Stimulated activated CD4-positive, alpha-beta T cell treated with anti-CD3 and anti-CD28 coated beads, TNF-alpha, amount 100 ng/mL, for 48 hours (primary cell): ENCODE measurements around the gene CDK4.

ENCODE experiments used
- DNase-seq, 3 donors: peaks; one replicate each; pipeline ENCODE4 v3.0.0-alpha.2; 2020; ENCODE audit warnings: low read depth in 3 of 3

Gene CDK4

DNA sequence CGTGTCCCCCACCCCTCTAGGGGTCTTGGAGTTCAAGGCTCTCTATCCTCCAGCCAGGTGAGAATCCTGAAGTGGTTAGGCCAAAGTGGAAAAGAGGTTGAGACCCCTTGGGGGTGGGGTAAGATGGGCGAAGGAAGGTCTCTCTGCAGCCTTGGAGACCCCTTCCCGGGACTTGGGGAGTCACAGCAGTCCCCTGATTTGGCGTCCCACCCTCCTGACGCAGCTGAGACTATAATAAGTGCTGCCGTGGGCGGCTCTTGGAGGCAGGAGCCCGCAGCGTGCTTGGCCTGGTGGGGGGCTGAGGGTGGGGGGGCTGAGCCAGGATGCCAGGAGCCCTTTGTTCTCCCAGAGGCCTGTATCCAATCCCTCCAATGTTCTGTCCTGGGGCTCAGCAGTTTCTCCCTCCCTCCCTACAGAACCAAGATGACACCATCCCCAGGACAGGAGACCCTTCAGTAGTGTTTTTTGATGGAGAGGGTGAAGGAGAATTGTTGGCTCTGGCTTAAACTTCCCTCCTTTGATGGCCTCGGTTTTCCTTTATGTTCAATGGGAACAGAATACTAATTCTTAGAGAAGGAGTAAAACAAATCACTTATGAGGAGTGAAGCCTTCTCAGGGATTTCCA lies 12.1 kb downstream of the CDK4 start:
- no peak for DNase-seq

DNA sequence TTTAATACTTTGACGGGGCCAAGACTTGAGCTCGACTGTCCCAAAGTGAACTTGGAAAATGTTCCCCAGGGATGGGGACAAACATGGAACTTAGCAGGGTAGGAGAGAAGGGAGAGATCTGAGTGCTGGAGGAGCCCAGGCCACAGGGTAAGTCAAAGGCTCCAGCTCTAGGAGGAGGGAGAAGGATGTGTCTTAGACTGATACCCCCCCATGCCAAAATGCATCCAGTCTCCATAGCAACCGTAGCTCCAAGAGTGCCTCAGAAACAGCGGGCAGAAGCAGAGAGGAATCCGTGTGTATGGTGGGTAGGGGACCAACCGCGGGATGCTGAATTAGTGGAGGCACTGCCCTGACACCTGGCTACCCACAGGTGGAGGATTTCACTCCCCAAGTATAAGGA lies 12.7 kb downstream of the CDK4 start:
- no peak for DNase-seq

DNA sequence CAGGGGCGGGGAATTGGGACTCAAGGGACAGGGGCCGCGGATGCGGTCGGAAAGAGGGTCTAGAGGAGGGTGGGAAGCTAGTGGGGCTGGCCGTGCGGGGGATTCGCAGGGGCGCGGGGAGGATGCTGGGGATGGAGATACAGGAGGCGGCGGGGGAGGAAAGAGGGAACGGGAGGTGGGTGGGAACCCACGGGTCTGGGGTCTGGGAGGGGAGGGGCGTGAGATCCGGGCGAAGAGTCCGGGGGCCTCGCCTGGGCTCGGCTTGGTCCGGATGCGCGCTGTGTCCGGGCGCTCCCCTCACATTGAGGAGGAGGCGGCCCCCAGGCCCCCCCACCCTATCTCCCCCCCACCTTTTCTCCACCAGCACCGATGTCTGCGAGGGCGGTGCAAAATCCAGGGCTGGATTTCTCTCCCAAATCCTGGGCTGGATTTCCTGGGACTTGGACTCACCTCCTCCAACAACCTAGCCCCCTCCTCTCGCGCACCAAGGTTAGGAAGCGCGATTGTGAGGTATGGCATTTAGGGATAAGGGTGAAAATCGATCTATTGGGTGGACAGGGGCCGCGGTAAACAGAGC lies 13.4 kb downstream of the CDK4 start, which contains the start of gene AGAP2:
TSS of gene AGAP2 (minus strand) at position 82 of the 577 bp plus-strand sequence. CDS start 496 bp downstream, outside the sequence.
- no peak for DNase-seq

DNA sequence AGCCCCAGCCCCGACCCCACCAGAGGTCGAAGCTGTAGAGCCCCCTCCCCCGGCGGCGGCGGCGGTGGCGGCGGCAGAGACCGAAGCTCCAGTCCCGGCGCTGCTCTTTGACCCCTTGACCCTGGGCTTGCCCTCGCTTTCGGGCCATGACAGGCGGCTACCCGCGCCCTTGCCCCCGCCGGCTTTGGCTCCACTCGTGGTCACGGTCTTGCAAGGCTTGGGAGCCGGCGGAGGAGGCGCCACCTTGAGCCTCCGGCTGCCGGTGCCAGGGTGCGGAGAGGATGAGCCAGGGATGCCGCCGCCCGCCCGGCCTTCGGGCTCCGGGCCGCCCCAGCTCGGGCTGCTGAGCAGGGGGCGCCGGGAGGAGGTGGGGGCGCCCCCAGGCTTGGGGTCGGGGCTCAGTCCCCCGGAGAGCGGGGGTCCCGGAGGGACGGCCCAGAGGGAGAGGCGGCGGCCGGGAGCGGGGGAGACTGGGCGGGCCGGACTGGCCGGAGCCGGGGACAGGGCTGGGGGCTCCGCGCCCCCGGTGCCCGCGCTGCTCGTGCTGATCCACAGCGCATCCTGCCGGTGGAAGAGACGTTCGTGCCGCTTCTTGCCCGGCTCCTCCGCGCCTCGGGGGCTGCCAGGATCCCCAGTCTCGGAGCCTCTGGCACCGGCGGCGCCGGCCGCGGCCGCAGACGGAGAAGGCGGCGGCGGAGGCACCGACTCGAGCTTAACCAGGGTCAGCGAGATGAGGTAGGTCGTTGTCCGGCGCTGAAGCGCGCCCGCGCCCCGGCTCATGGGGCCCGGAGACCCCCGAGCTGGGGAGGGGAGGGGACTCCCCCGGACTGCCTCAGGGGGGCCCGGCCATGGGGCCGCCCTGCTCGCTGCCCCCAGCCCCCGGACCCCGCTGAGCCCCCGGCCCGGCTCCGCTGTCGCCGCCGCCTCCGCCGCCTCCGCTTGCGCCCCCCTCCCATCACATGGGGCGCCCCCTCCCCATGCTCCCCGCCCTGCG lies 14.3 kb downstream of the CDK4 start:
- no peak for DNase-seq

DNA sequence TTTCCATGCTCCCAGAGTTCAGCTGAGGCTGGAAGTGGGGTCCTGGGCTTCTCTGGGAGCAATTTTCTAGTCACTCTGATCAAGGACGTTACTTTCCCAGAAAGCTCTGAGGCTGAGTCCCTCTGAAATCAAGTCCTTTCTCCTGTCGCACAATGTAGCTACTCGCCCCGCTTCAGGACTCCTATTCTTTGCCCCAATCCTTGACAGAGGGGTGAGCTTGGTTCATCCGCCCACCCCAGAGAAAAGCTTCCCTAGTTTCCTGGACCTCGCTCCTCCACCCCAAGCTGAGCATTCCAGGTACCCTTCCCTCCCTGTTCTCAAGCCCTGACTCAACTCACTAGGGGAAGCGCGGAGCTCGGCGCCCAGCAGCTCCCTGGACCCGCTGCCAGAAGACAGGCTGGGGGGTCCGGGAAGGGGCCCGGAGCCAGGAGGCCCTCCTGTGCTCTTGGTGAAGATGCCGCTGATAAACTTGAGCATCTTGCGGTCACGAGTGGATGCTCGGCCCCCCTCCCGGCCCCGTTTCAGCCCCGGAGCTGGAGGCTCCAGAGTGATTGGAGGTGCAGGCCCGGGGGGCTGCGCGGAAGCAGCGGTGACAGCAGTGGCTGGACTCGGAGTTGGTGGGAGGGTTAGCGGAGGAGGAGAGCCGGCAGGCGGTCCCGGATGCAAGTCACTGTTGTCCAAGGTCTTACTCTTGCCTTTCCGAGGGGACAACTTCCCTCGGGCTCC lies 15.2 kb downstream of the CDK4 start:
- no peak for DNase-seq

DNA sequence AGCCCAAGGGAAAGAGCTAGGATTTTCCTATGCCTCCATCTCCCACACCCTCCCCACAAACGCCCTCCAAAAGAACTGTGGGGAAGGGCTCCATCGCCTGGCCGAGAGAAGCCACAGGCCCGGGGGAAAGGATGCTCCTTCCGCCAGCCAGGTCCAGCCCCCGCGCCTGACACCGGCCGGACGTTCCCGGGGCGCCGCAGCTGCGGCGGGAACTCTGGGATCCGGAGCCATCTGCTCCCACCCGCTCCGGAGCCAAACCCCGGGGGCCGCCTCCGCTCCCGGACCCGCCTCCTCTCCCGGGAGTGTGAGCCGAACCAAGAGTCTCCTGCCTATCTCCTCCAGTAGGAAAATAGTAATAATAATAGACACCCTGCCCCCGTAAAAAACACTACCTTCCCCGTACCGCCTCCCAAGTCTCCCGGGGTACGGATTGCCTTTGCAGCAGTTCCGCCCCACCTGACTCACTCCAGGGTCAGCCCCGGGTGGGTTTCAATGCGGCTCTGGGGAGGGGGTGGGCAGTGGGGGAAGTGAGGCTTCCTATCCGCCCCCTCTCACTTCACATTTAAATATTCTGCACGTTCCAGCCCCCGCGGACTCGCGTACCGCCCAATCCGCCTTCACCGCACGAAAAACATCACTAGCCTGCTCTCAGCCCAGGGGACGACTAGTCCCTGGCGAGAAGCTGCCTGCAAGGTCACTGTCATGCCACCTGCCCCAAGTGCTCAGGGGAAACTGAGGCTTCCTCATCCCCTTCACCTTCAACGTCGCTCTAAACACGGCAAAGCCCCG lies 16.0 kb downstream of the CDK4 start:
- no peak for DNase-seq

DNA sequence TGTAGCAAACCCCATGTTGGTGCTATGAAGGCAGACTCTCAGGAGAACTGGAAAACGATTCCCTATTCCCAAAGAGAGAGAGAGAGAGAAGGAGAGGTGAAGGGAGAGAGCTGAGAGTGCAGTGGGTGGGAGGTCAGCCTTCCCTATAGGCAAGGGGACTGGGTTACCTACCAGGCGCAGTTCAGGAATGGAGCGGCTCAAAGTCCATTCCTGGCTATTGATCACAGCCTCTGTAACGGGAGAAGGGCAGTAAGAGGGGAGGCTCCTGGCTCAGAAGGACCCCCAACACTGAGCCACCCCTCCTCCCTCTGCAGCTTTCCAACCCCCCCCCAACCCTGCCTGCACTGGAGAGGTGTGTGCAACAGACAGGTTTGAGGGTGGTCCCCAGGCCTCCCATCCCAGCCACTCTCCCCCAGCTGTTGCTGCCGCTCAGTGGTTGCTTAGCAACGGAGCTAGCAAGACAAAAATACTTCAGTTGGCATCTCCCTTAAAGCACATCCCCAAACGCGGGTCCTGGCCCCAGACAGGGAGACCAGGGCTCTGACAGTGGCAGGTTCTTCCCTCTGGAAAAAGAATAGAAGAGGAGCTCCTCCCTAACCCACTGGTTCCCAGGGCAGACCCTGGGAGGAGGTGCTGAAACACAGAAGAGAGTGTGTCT lies 16.8 kb downstream of the CDK4 start:
- DNase-seq, result no peak

DNA sequence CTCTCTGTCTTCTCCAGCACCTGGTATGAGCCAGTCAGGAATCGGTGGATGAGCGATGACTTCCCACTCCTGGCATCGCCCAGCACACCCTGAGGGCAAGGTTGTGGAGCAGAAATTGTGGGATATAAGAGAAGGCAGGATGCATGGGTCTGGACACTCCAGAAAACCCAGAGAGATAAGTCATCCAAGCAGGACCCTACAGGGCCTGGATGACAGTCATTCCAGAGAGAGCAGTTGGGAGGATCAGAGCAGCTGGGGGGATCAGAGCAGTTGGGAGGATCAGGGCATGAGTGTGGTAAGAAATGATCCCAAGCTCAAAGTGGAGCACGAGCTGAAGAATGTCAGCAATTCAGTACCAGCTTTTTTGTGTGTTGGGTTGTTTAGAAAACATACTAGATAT lies 17.5 kb downstream of the CDK4 start:
- DNase-seq, result no peak

DNA sequence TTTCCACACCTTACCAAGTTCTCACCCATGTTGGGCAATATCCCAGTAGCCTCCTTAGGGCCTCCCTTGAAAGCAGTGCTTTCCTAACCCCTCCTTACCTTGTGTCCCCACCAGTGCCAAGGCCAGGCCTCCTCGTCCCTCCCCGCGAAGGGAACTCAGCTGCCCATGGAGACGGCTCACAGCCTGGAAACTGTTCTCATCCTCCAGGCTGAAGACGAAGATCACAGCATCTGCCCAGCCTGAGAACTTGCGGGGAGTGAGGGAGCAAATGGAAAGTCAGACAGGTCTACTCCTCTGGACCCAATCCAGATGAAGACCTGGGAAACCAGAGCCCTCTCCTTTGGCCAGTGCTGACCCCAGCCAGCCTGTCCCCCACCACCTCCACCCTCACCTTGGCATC lies 18.2 kb downstream of the CDK4 start:
- no peak for DNase-seq

DNA sequence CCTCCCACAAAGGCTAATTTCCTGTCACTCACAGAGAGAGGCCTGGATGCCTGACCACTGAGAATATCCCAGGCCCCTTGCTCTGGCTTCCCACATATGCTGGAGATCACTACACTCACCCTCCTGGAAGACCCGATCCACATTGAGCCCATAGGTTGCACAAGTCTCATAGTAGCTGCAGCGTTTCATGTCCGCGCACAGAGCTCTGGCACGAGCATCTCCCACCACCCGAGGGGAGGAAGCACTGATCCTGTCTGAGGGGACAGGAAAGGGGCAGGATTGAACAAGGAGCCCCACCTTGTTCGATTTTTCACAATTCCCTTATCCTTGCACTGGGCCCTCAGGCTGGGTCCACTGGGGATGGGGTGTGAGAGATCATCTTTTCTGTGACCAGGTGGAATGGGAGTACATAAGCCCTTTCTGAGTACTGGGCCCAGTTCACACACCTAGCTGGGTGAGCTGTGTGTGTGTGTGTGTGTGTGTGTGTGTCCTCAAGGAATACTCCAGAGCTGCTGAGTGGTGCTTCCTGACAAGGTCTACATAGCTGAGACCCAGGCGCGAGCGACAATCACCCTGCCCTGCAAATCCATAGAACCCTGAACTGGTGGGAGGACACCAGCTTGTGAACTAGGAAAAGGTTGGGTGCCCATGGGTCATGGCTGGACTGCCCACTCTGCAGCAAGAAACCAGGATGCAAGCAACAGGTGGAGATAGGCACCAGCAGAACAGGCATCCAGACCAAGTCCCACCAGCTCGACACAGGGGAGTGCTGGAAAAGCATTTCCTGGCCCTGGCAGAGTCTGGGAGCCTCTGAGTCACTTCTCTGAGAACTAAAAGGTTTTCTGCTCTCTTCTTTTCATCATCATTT lies 19.1 kb downstream of the CDK4 start:
- DNase-seq, result no peak

DNA sequence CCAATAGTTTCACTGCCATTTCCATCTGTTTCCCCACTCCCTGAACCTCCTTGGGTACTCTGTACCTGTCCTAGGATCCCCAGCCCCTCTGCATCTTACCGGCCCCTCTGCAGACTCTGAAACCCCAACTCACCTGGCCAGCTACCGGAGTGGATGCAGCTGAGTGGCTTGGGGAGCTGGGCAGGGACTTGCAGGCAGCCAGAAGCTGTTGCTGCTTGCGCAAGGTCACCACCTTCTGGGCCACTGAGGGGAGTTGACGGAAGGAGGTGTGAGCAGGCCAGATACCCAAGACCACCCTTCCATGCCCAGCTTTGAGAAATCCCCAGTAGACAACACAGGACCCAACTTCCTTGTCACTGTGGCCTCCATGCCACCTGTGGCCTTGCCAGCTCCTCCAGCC lies 19.8 kb downstream of the CDK4 start:
- no peak for DNase-seq

DNA sequence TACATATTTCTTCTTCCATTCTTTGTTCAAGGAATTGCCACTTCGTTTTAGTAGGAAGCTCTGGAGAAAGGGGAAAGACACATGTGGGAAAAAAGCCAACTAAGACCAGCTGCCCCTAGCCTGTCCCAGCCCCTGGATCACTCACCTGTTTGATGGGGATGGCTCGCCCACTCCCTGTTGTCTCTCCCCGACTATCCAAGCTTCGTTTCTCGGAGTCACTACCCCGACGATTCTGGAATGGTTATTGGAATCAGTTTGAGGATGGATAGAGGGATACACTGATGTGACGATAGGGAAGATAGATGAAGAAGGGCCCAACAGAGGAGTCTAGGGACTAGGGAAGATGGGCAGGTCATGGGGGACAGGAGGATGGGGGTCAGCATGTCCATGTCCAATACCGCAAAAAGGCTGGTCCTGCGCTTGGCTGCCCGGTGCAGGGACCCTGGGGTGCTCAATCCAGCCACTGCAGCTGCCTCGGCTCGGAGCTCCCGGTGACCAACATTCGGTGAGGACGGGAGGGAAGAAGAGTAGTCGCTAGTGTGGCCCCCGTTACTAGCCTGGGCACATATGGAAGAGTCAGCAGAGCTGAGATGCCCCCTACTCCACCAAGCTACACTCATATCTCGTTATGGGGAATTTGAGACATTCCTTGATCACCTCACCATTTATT lies 20.6 kb downstream of the CDK4 start:
- no peak for DNase-seq

DNA sequence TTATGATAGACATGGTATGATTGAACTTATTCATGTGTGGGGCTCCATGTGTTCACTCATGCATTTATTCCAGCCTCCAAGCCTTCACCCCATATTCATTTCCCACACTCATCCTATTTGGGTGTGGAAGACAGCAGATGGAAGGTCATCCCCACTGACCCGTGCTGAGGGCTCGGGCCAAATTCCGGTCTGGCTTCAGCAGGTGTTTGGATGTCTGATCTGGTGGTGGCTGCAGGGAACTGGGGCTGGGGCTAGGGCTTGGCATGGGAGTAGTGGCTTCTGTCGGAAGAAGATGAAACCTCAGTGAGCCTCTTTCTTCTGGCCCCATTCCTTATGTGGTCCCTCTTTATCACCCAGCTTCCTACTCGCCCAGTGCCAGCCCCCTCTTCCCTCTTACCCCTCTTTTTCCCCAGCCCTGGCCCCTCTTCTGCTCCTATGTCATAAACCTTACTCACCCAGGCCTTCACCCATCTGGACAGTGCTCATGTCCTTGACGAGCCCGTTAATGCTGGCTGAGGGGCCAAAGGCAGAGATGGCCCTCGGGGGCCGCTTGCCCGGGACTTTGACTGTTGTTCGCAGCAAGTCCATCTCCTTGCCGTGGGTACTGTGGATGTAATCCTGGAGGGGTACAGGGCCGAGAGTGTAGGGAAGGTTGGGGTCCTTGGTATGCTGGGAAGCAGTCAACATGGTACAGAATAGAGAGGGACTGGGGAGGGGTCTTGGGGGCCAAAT lies 21.6 kb downstream of the CDK4 start:
- DNase-seq, result no peak

DNA sequence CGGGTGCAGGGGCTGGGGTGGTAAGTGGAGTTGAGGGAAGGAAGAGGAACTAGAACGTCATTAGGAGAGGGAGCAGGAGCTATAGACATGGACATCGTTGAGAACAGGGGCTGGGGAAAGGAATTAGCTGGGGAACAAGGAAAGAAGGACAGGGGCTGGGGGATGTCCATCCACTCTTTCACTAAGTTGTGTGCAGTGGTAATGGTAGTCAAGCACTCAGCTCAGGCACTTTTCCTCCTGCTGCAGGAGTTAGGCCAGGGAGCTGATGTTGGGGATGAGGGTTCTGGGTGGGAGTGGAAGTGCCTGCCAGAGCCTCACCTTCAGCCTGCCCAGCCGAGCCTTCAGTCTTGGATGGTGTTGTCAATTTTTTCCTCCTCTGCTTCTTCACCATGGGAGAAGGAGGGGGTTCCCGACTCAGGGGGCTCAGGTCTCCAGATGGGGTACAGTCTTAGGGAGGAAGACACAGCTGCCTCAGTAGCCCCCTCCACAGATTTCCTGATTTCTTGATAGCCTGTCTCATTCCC lies 22.7 kb downstream of the CDK4 start:
- no peak for DNase-seq

DNA sequence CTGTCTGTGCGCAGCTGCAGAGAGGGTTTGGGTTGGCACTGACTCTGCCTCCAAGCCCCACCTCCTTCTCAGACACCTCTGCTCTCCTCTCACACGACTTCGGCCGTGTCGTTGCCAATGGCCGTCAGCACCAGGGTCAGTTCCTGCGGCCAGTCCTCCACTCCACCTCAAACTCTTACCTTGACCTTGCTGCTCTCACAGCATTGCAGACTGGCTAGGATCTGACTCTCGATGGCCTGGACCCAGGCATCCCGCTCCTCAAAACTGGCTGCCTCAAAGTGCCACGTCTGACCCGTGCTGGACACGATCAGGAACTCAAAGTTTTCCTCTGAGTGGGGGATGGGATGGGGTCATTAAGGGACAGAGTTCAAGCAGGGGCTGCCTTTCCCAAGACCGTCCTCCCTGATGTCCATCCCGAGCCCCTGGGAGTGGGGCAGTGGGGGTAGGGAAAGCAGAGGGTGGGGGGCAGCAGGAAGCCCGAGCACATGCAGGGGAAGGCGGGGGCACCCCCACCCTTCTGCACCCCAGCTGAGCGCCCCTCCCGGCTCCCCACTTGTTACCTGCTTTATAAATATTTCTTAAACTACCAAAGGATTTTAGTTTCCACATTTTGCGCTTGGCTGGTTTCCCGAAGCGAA lies 24.2 kb downstream of the CDK4 start:
- DNase-seq, result no peak

DNA sequence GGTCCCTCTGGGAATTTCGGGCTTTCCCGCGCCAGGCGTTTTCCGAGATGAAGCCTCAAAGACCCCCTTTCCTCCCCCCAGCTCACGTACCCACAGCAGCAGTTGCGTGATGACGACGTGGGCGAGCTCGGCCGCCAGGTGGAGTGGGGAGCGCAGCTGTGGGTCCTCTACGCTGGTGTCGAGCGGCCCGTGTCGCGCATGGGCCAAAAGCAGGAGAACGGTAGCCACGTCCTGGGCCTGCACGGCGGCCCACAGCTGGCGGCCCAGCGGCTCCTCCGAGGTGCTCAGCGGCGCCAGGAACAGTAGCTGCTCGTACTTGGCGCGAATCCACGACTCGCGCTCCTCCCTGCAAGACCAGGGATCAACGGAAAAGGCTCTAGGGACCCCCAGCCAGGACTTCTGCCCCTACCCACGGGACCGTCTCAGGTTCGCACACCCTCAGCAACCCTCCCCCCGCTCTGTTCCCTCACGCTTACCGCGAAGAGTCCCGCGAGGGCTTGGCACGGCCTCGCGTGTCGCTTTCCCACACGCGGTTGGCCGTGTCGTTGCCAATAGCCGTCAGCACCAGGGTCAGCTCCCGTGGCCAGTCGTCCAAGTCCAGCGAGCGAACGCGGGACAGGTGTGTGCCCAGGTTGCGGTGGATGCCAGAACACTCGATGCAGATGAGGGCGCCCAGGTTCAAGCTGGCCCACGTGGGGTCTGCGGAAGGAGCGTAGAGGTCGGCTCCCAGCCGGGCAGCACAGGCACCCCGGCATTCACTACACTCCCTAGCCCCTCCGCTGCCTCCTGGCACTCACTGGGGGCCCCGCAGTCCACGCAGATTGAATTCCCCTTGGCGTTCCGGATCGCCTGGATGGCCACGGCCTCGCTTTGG lies 25.0 kb downstream of the CDK4 start:
- DNase-seq, result no peak
